CD4-positive, alpha-beta memory T cell (primary cell): ENCODE data around the gene EFNB2. TPM values are rescaled to one million over a fixed set of nuclear protein-coding genes. Genes with fewer than 3 reads are reported as not detected.

Source experiments
- CTCF ChIA-PET: fragments of 350-600 bp; sonication (Branson Sonifier 250); formaldehyde crosslinking; loops from one replicate; lab custom pipeline; 2021; ENCODE audit warnings: inconsistent platforms; ENCODE audit not compliant: partially characterized antibody; lab: Charles Lee
- POLR2A ChIA-PET: fragments of 350-600 bp; sonication (Branson Sonifier 250); formaldehyde crosslinking; loops from one replicate; lab custom pipeline; 2021; ENCODE audit not compliant: partially characterized antibody; lab: Charles Lee
- DNase-seq, 5 donors: peaks; one replicate each; pipeline versions ENCODE4 v3.0.0 to v3.0.0-alpha.2; 2020 to 2022; ENCODE audit warnings: mixed read lengths in 1 of 5
- H3K27ac ChIP-seq: one replicate; pipeline ENCODE4 v1.7.0; 2013; ENCODE audit warnings: low read depth, low read length
- H3K27me3 ChIP-seq: 2 replicates; pipeline ENCODE4 v1.7.0; 2013; ENCODE audit warnings: mild to moderate bottlenecking, low read length, moderate library complexity; ENCODE audit not compliant: insufficient read depth
- H3K36me3 ChIP-seq: 2 replicates; pipeline ENCODE4 v1.7.0; 2013; ENCODE audit warnings: mild to moderate bottlenecking, low read length, moderate library complexity; ENCODE audit not compliant: insufficient read depth
- H3K4me1 ChIP-seq: 2 replicates; pipeline ENCODE4 v1.7.0; 2013; ENCODE audit warnings: mild to moderate bottlenecking, low read length, moderate library complexity; ENCODE audit not compliant: insufficient read depth
- H3K4me3 ChIP-seq, 2 donors: one replicate each; pipeline ENCODE4 v1.7.0; 2013; ENCODE audit warnings: low read length in 2 of 2, mild to moderate bottlenecking in 1 of 2
- H3K9me3 ChIP-seq, 2 donors: one replicate each; pipeline ENCODE4 v1.7.0; 2013; ENCODE audit warnings: low read length in 2 of 2, control low read depth in 1 of 2; ENCODE audit not compliant: control insufficient read depth in 1 of 2
- H3K27ac Mint-ChIP-seq, 7 donors: one replicate each; pipeline ENCODE4 v1.8.0; 2020 to 2021; ENCODE audit warnings: mixed read lengths in 7 of 7, mild to moderate bottlenecking in 6 of 7, inconsistent platforms in 3 of 7, moderate library complexity in 3 of 7
- H3K27me3 Mint-ChIP-seq, 2 donors: one replicate each; pipeline ENCODE4 v1.8.0; 2020 to 2021; ENCODE audit warnings: mixed read lengths in 2 of 2
- H3K36me3 Mint-ChIP-seq, 2 donors: one replicate each; pipeline ENCODE4 v1.8.0; 2020 to 2021; ENCODE audit warnings: mixed read lengths in 2 of 2, inconsistent platforms in 1 of 2, mild to moderate bottlenecking in 1 of 2
- H3K4me1 Mint-ChIP-seq, 4 donors: one replicate each; pipeline ENCODE4 v1.8.0; 2020 to 2021; ENCODE audit warnings: mixed read lengths in 4 of 4, mild to moderate bottlenecking in 1 of 4
- H3K4me3 Mint-ChIP-seq, 8 donors: one replicate each; pipeline ENCODE4 v1.8.0; 2020 to 2021; ENCODE audit warnings: mixed read lengths in 8 of 8, mild to moderate bottlenecking in 7 of 8, moderate library complexity in 6 of 8, inconsistent platforms in 3 of 8
- H3K9me3 Mint-ChIP-seq, 8 donors: one replicate each; pipeline ENCODE4 v1.8.0; 2020 to 2021; ENCODE audit warnings: mixed read lengths in 8 of 8, mild to moderate bottlenecking in 5 of 8, inconsistent platforms in 3 of 8, moderate library complexity in 1 of 8
- intact Hi-C: fragments of 100-400 bp; cut with micrococcal nuclease; formaldehyde crosslinking; loops from one replicate; pipeline ENCODE4 v1.15.1; 2023
- polyA plus RNA-seq, 2 donors: library from polyadenylated mRNA; unstranded; fragments of 300-500 nt; fragmentation: Illumina TruSeq; gene quantifications; one replicate each; pipeline ENCODE4 v1.2.3, GENCODE V29; 2021
- total RNA-seq, 2 experiments: library from RNA; stranded (reverse); gene quantifications; one replicate each; pipeline ENCODE4 v1.2.3, GENCODE V29; 2021

EFNB2 gene, protein sequence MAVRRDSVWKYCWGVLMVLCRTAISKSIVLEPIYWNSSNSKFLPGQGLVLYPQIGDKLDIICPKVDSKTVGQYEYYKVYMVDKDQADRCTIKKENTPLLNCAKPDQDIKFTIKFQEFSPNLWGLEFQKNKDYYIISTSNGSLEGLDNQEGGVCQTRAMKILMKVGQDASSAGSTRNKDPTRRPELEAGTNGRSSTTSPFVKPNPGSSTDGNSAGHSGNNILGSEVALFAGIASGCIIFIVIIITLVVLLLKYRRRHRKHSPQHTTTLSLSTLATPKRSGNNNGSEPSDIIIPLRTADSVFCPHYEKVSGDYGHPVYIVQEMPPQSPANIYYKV
- under 1 TPM; 0.25 to 0.38 TPM for total RNA-seq
- polyA plus RNA-seq, result under 1 TPM in 1 of 2 donors, not detected in 1; 0.05 TPM

DNA sequence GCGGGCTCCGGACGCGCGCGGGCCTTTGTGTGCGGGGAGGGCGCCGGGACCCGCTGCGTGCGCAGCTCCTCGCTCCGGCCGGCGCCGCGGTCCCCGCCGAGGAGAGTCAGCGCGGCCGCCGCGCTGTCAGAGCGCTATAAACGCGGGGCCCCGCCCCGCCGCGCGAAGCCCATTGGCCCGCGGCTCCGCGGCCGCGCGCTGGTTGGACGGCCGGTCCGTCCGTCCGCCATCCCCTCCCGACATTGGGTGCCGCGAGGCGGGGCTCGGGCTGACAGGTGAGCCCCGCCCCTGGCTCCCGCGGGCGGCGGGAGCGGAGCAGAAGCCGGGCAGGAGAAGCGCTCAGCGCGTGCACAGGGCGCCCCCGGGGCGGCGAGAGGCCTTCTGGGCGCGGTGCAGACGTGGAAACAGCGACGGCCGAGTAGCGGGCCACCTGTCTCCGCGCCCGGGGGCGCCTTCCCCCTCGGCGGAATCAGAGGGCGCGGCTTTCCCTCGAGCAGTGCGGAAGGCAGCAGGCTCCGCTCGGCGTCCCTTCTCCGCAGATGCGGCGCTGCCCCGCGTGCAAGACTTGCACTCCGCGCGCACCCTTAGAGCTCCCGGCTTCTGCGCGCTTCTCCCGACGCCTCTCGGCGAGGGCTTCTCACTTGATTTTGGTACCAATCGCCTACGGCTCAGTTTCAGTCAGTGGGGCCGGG lies at the start of gene EFNB2:
Gene EFNB2 (minus strand): TSS at position 111 of the 692 bp plus-strand sequence. CDS start 698 bp downstream, outside the sequence.
- Mint-ChIP-seq H3K27me3 (peaks cover 13 to 25% of the 10 kb centered on the region in 2 donors), H3K4me3 (peak within 1 kb of the TSS; percentile 90 to 98 (median 95)), H3K9me3 (no peaks in the 10 kb centered on the region), H3K27ac (peak within 1 kb of the TSS in 6 of 7 donors; percentile 75 to 91 (median 82)), H3K4me1 (peaks cover 11 to 21% (median 19%) of the 10 kb centered on the region in 4 donors), H3K36me3 (peaks cover 0 to 6% of the 10 kb centered on the region in 2 donors)
- ChIA-PET CTCF (interaction anchor here (0.8 to 4.8 kb wide), 14 partner anchors 8 to 1396 kb away, joined by 3 to 46 read pairs (median 6); partner anchors contain the start of gene ARGLU1), POLR2A (interaction anchor here (0.9 to 5.9 kb wide), 3 partner anchors 28 to 1396 kb away, joined by 3 to 61 read pairs (median 9); partner anchors contain the start of gene ARGLU1)
- H3K4me1 ChIP-seq, result peaks cover 24% of the 10 kb centered on the region
- peaks cover 3% of the 10 kb centered on the region for H3K27me3 ChIP-seq
- H3K4me3 ChIP-seq, result peak within 1 kb of the TSS; percentile 73 to 77
- H3K27ac ChIP-seq, result no peak within 1 kb of the TSS
- intact Hi-C loops, result loop anchor here (1.0 to 10.0 kb wide), 5 partner anchors 33 to 1963 kb away; partner anchors contain the start of gene ARGLU1
- DNase-seq, result peak; percentile 83 to 88 (median 87)
- H3K9me3 ChIP-seq, result no peaks in the 10 kb centered on the region
- H3K36me3 ChIP-seq, result no peaks in the 10 kb centered on the region

DNA sequence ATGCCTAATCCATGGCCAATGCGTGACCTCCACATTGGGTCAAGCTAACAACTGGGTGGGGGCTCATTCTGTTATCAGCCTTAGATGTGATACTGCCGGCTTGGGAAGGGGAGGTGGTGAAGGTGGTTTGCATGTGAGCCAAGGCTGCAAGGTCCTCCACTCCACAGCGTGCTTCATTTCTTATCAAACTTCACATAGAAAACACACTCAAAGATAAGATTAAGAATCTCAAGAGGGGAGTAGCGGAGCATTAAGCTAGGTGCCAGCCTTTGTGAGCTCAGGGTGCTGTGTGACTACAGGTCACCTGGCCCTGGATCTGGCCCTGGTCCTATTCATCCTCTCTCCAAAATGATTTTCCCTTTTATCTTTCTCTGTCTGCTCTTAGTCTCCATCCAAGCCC lies 45.8 kb upstream of the EFNB2 start:
- ChIA-PET CTCF (interaction anchor here (1.2 kb wide), 1 partner anchor 18 kb away, joined by 3 read pairs; no protein-coding TSS in a partner anchor), POLR2A (no interaction called here)
- H3K4me1 ChIP-seq, result no peaks in the 10 kb centered on the region
- no peak overlapping the region for H3K4me3 Mint-ChIP-seq
- DNase-seq, result no peak
- peaks cover 6 to 18% (median 16%) of the 10 kb centered on the region in 8 donors for H3K9me3 Mint-ChIP-seq
- no peak overlapping the region for H3K4me3 ChIP-seq
- intact Hi-C loops, result no loop called here
- H3K27me3 Mint-ChIP-seq, result peaks cover 0 to 4% of the 10 kb centered on the region in 2 donors
- no peaks in the 10 kb centered on the region for H3K4me1 Mint-ChIP-seq
- peaks cover 2 to 6% of the 10 kb centered on the region in 2 donors for H3K36me3 Mint-ChIP-seq
- H3K27ac Mint-ChIP-seq, result no peak overlapping the region
- no peak overlapping the region for H3K27ac ChIP-seq
- H3K36me3 ChIP-seq, result no peaks in the 10 kb centered on the region
- no peaks in the 10 kb centered on the region for H3K27me3 ChIP-seq
- peaks cover 0 to 3% of the 10 kb centered on the region in 2 donors for H3K9me3 ChIP-seq

DNA sequence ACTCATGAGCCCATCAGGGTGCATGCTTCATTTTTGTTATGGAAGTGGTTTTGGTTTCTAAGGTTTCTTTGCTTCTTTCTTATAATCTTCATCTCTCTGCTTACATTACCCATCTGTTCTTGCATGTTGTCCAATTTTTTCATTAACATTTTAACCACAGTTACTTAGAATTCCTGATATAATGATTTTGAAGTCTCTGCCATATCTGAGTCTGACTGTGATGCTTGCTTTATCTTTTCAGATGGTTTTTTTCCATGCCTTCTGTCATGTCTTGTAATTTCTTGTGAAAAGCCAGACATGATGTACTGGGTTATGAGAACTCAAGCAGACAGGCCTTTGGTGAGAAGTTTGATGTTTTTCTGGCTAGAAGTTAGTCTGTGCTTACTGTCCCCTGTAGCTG lies 40.4 kb upstream of the EFNB2 start:
- Histone ChIP-seq H3K4me1 (no peaks in the 10 kb centered on the region), H3K36me3 (no peaks in the 10 kb centered on the region), H3K4me3 (no peak overlapping the region), H3K9me3 (no peaks in the 10 kb centered on the region), H3K27ac (no peak overlapping the region), H3K27me3 (no peaks in the 10 kb centered on the region)
- Mint-ChIP-seq H3K4me3 (no peak overlapping the region), H3K27ac (no peak overlapping the region), H3K4me1 (no peaks in the 10 kb centered on the region), H3K27me3 (no peaks in the 10 kb centered on the region), H3K36me3 (peaks cover 2 to 13% of the 10 kb centered on the region in 2 donors), H3K9me3 (peaks cover 0 to 3% (median 0%) of the 10 kb centered on the region in 8 donors)
- CTCF ChIA-PET, result interaction anchor here (1.6 kb wide), 1 partner anchor 44 kb away, joined by 3 read pairs; no protein-coding TSS in a partner anchor
- no peak for DNase-seq
- intact Hi-C loops, result no loop called here
- POLR2A ChIA-PET, result no interaction called here

DNA sequence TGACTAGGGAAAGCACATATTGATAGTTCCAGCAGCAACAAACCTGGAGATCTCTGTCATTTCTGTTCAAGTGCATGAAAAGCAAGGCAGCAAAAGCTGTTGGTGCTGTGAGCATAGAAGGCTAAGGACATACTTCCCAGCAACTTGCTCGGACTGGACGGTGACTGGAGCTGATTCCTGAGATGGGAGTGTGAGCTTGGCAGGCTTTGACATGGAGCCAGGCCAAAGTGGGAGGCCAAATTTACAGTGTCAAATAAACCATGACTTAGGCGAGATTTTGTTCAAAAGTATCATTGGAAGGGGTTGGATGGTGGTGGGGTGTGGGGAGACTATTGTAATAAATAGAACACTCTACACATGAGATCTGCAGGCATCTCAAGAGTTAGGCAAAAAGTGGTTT lies 38.4 kb upstream of the EFNB2 start:
- Mint-ChIP-seq H3K4me1 (peaks cover 0 to 12% (median 7%) of the 10 kb centered on the region in 4 donors), H3K9me3 (peaks cover 0 to 2% (median 0%) of the 10 kb centered on the region in 8 donors), H3K27ac (no peak overlapping the region), H3K4me3 (no peak overlapping the region), H3K36me3 (peaks cover 2 to 13% of the 10 kb centered on the region in 2 donors), H3K27me3 (no peaks in the 10 kb centered on the region)
- intact Hi-C loops, result no loop called here
- H3K4me3 ChIP-seq, result no peak overlapping the region
- peaks cover 13% of the 10 kb centered on the region for H3K4me1 ChIP-seq
- no peaks in the 10 kb centered on the region for H3K27me3 ChIP-seq
- no peaks in the 10 kb centered on the region for H3K9me3 ChIP-seq
- H3K36me3 ChIP-seq, result no peaks in the 10 kb centered on the region
- ChIA-PET POLR2A (no interaction called here), CTCF (interaction anchor here (1.6 kb wide), 1 partner anchor 38 kb away, joined by 4 read pairs; no protein-coding TSS in a partner anchor)
- no peak for DNase-seq
- no peak overlapping the region for H3K27ac ChIP-seq

DNA sequence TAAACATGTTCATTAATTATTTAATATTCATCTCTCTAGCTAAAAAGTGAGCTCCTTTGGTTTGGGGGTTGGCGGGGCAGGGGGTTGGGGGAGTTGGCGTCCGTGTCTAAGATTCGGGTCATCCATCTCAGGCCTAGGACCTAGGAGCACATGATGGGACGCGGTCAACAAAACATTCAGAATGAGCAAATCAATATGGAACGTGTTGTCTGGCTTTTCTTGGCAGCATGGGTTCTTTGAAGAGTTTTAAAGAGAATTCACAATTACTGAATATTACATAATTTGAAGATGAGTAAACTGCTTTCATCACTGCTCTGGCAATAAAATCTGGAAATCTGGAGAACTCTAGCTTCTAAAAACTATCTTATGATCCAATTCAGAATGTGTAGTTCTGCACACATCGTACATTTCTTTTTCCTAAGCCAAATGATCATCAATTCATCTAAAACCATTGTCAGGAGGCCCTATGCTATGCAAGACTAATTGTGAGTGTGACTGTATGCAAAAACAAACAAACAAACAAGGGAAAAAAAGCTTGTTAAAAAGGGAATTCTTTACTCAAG lies 37.9 kb upstream of the EFNB2 start:
- POLR2A ChIA-PET, result no interaction called here
- H3K27me3 ChIP-seq, result no peaks in the 10 kb centered on the region

DNA sequence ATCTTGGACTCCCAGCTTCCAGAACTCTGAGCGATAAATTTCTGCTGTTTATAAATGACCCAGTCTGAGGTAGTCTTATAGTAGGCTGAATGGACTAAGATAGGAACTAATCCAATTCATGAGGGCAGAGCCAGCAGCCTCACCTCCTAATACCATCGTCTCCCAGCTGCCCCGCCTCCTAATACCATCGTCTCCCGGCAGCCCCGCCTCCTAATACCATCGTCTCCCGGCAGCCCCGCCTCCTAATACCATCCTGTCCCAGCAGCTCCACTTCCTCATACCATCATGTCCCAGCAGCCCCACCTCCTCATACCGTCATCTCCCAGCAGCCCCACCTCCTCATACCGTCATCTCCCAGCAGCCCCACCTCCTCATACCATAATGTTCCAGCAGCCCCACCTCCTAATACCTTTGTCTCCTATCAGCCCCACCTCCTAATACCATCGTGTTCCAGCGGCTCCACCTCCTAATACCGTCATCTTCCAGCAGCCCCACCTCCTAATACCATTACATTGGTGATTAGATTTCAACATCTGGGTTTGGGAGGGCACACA lies 34.9 kb upstream of the EFNB2 start:
- Histone ChIP-seq H3K27me3 (no peaks in the 10 kb centered on the region), H3K4me3 (no peak overlapping the region), H3K4me1 (peaks cover 33% of the 10 kb centered on the region), H3K36me3 (no peaks in the 10 kb centered on the region), H3K27ac (peak overlapping the region; percentile 10), H3K9me3 (no peaks in the 10 kb centered on the region)
- no peaks in the 10 kb centered on the region for H3K27me3 Mint-ChIP-seq
- intact Hi-C loops, result no loop called here
- CTCF ChIA-PET, result interaction anchor here (6.1 kb wide), 1 partner anchor 34 kb away, joined by 46 read pairs; the partner anchor contains the start of gene EFNB2
- peak overlapping the region in 6 of 8 donors; percentile 22 to 64 (median 46) for H3K4me3 Mint-ChIP-seq
- POLR2A ChIA-PET, result no interaction called here
- no peaks in the 10 kb centered on the region for H3K9me3 Mint-ChIP-seq
- peaks cover 13 to 19% of the 10 kb centered on the region in 2 donors for H3K36me3 Mint-ChIP-seq
- peak in 3 of 5 donors; percentile 75 to 93 (median 79) for DNase-seq
- H3K27ac Mint-ChIP-seq, result peak overlapping the region in 5 of 7 donors; percentile 11 to 79 (median 50)
- H3K4me1 Mint-ChIP-seq, result peaks cover 18 to 43% (median 34%) of the 10 kb centered on the region in 4 donors

More for the DNA sequence above, 37.9 kb upstream of the EFNB2 start:
- CTCF ChIA-PET, result interaction anchor here (1.6 kb wide), 1 partner anchor 37 kb away, joined by 4 read pairs; no protein-coding TSS in a partner anchor
- no peak for DNase-seq
- H3K27ac ChIP-seq, result no peak overlapping the region
- no peak overlapping the region for H3K4me3 ChIP-seq
- H3K4me3 Mint-ChIP-seq, result no peak overlapping the region
- H3K36me3 Mint-ChIP-seq, result peaks cover 2 to 13% of the 10 kb centered on the region in 2 donors
- peaks cover 18% of the 10 kb centered on the region for H3K4me1 ChIP-seq
- H3K4me1 Mint-ChIP-seq, result peaks cover 2 to 17% (median 11%) of the 10 kb centered on the region in 4 donors
- intact Hi-C loops, result no loop called here
- H3K9me3 Mint-ChIP-seq, result no peaks in the 10 kb centered on the region
- no peak overlapping the region for H3K27ac Mint-ChIP-seq
- H3K36me3 ChIP-seq, result no peaks in the 10 kb centered on the region
- H3K9me3 ChIP-seq, result no peaks in the 10 kb centered on the region
- no peaks in the 10 kb centered on the region for H3K27me3 Mint-ChIP-seq
